ENCODE results near the gene TTC39A. TPM values are rescaled to one million over a fixed set of nuclear protein-coding genes. Genes with fewer than 3 reads are reported as not detected.
A peak's percentile ranks its signal among the peaks of the same experiment; 100 is the strongest.

The TTC39A gene
- total and polyA plus RNA-seq, 2 of the 13 experiments (the other 11 are each of a cell fraction or from before 2014, with no cell fraction given): 0.33 to 1.5 TPM

GRCh38 chr1:51296383-51297357, 33.7 kb downstream of the TTC39A start (continued):
- TF ChIP-seq TFDP1 (CRISPR knock-in tag; IDR thresholded peaks at IDR 0.05; ENCODE audit: borderline replicate concordance) (peak; percentile 44; the same call in 1 of the 2 replicates), LBX2 (CRISPR knock-in tag; IDR thresholded peaks at IDR 0.05; ENCODE audit: borderline replicate concordance) (no peak), KLF16 (CRISPR knock-in tag; IDR thresholded peaks at IDR 0.05) (peak in 1 of 2 experiments; percentile 68; a peak in 2 of 4 replicates), HNRNPL (IDR thresholded peaks at IDR 0.05; ENCODE audit: low read depth, low read length) (0 out of 2 replicates have a peak, but pooled peaks have one; percentile 31), RFX1 (IDR thresholded peaks at IDR 0.05) (no peak), PATZ1 (CRISPR knock-in tag; IDR thresholded peaks at IDR 0.05) (peak; percentile 23; the same call in 1 of the 2 replicates), ESRRA (CRISPR knock-in tag; IDR thresholded peaks at IDR 0.05; ENCODE audit: low read depth) (no peak), THAP11 (CRISPR knock-in tag; IDR thresholded peaks at IDR 0.05) (peak; percentile 50), TBP (CRISPR knock-in tag; IDR thresholded peaks at IDR 0.05) (no peak), JUND (CRISPR knock-in tag; IDR thresholded peaks at IDR 0.05) (no peak), ZNF281 (CRISPR knock-in tag; IDR thresholded peaks at IDR 0.05; ENCODE audit: borderline replicate concordance) (no peak), SMAD9 (CRISPR knock-in tag; IDR thresholded peaks at IDR 0.05) (no peak), ZNF879 (CRISPR knock-in tag; IDR thresholded peaks at IDR 0.05) (no peak), NR2F2 (IDR thresholded peaks at IDR 0.05; ENCODE audit: borderline replicate concordance, low read depth) (no peak), MTA1 (CRISPR knock-in tag; IDR thresholded peaks at IDR 0.05; ENCODE audit: borderline replicate concordance) (no peak), AHR (CRISPR knock-in tag; IDR thresholded peaks at IDR 0.05) (0 out of 2 replicates have a peak, but pooled peaks have one; percentile 11), HNF1B (CRISPR knock-in tag; IDR thresholded peaks at IDR 0.05) (0 out of 2 replicates have a peak, but pooled peaks have one; percentile 3), GMEB1 (CRISPR knock-in tag; IDR thresholded peaks at IDR 0.05; ENCODE audit: borderline replicate concordance) (peak; percentile 27; the same call in 1 of the 2 replicates)
